Fibroblast of skin of scalp (primary cell): ENCODE measurements around the gene PADI4.
"Not testable (repeated sequence)": the region's sequence is repeated elsewhere in the genome, so short reads cannot be mapped to it uniquely, and the experiment has no call there.

Source experiments
- DNase-seq: peaks from one replicate; pipeline ENCODE4 v3.0.0-alpha.2; 2013

Gene PADI4

DNA sequence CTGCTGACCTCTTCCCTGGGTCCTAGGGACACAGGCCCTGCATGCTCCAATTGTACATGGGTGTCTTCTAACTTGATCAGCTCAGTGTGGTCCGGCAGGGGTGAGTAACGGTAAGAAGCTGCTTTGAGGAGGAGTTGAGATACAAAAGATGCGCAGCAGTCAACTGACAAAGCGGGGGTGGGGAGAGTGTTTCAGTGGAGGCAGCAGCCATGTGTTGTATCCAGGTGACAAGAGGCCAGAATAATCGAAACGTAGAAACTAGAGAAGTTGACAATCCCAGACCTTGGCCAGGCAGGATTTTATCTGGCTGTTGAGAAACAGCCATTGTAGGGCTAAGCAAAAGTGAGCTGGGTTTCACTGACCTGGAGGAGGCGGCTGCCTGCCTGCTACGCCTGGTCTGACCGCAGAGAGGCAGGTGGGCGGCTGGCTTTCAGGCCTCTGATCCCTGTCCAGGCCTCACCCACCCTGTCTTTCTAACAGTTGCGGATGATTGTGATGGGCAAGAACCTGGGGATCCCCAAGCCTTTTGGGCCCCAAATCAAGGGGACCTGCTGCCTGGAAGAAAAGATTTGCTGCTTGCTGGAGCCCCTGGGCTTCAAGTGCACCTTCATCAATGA lies 92.8 kb downstream of the PADI4 start:
- DNase-seq: no peak

DNA sequence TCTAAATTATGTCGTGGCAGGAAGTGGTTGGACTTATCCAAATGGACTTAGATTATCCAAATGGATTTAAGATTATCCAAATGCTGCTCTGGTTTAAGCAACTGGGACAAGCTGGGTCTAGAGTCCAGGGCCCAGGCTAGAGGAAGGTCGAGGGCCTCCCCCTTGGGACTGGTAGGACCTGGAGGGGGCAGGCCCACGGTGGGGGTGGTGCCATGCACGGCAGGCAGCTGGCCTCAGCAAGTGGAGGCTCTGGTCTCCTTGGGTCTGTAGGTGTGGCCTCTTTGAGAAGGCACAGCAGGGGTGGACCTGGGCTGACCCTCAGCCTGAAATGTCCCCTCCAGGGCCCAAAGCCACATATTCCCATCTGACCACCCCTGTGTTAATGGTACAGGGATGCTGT lies 93.8 kb downstream of the PADI4 start:
- no peak for DNase-seq

DNA sequence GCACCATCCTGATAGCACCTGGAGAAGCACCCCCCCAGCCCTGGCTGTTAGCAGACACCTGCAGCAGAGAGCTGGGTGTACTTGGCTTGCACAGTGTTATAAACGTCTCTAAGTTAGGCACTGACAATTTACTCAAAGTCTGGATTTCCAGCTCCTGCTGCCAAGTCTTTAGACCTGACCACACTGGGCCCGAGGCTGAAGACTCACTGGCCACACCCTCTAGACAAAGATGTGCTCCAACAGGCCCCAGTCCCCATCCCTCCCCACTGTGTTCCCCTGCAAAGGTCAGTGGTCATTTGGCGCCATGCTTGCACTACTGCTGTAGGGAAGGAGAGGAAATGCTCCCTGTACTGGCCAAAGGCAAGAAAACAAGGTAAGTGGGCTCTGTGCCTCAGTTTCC lies 95.1 kb downstream of the PADI4 start:
- DNase-seq: no peak

DNA sequence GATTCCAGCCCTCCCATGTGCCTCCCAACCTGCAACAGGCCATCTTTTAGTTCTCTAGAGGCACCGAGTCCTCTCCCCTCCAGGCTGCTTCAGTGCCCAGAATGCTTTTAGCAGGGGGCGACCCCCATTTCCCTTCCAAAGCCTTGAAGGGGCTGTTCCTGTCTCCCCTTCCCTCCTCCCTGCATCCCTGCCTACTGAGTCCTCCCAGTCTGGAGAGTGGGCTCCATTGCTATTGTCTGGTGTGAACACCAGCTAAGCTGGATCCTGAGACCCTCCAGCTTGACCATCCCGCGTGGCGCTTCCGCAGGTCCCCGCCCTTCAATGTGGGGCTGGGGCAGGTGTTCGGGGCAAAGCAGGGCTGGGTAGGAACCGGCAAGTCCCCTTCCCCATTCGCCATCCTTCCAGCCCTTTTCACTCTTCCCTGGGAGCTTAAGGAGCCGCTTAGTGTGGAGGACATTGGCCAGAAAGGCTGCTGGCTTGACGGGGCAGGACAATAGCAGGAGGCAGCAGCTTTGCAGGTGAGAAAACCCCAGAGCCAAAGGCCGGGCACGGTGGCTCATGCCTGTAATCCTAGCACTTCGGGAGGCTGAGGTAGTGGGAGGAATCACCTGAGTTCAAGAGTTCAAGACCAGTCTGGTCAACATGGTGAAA lies 96.2 kb downstream of the PADI4 start:
- no peak for DNase-seq

DNA sequence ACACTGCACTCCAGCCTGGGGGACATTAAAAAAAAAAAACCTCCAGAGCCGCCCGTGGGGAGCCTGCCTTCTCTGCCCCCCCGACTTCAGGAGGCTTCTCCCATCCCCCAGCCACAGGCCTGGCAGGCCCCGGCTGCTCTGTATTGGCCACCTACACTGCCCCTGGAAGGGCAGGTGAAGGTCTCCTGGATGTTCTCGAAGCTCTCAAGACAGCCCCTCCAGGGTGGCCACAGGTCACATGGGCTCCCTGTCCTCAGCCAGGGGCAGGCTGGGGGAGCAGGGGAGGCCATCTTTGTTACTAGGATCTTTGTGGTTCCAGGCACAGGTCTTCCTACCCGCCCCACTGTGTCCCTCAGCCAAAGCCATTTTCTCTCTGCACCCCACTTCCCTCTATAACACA lies 96.8 kb downstream of the PADI4 start:
- no peak for DNase-seq

DNA sequence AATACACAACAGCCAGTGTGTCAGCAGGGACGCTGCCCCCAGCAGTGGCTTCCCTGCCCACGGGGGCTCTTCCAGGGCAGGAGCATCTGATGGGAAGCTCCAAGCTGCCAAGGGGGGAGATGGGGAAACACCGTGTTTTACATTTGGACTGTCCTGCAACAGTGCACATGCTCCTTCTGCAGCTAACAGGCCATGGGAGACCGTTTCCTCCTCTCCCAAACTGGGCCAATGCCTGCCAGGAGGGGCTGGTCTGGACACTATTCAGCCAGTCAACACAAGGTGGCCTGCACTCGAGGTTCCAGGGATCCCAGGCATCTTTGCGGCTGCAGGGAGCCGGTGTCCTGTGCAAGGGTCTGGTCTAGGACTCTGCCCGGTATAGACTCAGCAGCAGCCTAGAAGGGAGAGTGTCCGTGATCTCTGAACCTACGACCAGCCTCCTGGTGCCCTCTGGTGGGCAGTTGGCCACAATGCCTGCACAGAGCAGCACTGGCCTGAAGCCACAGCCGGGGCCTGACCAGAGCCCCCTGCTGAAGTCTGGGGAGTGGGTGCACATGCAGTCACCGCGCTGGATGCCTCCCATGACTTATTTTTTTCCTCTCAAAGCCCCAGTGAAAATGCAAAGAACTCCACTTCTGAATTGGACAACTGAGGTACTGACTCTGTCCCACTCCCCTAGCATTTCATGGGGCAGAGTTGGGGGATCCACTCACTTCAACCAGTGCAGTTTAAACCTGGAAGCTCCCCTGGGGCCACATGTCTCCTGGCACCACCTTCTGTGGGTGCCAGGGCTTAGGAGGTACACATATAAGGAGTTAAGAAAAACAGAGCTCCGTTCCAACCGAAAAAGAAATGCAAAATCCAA lies 98.1 kb downstream of the PADI4 start:
- DNase-seq: peak; percentile 51

DNA sequence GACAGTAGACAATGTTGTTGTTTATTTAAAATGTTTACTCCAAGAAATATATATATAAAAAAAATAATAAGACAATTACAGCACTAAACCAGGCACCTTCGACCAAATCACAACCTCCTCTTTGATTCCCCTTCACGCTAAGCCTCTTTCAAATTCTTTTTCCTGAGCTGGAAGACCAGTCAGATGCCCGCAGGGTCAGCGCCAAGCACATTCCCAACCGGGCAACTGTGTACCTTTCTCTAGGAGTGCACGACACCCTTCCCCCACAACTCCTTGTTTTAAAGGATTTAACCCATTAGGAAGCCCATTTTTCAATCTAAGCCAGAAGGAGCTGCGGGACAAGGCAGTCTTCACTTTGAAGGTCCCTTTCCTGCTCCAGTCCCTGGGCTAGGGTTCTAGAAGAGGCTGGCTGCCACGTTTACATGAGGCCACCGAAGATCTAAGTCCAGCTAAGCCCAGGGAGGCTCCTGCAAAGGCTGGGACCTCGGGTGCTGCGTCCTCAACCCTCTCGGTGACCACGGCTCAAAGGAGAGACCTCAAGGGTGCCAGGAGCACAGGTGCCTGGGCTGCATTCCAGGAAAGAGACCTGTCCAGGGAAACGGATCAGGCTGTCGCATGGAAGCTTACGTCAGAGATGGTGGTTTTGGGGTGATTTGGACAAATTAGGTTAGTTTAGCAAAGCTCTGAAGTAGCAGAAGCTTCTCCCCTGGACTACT lies 98.9 kb downstream of the PADI4 start:
- DNase-seq: not testable (repeated sequence)

DNA sequence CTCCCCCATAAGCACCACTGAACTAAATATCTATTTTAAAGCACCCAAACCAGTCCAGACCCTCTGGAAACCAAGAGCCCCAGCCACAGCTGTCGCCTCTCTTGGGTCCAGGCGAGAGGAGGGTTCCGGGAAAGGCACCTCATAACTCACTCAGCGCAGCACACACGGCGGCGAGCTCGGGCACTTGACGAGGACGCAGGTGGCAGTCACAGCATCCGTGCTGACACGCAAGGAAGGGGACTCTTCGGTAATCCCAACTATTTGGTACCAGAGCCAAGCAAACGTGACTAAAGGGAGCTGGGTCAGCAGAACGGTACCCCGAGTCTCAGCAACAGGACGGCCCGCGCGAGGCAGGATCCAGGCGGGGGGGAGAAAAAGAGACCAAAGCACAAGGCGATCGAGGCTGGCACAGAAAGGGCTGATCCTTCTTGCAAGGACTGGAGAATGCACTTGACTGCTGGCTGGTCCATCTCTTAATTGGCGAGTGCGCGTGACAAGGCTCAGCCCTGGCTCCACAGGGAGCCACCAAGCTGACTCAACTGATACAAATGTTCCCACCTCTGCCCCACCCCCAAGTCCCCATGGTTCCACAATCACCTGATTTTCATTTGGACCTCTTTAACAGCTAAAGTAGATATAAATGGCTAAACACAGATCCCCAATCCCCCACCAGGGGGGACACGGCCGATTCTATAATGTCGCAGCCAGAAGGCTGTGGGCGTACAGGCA lies 100.0 kb downstream of the PADI4 start:
- DNase-seq: peak; percentile 17

DNA sequence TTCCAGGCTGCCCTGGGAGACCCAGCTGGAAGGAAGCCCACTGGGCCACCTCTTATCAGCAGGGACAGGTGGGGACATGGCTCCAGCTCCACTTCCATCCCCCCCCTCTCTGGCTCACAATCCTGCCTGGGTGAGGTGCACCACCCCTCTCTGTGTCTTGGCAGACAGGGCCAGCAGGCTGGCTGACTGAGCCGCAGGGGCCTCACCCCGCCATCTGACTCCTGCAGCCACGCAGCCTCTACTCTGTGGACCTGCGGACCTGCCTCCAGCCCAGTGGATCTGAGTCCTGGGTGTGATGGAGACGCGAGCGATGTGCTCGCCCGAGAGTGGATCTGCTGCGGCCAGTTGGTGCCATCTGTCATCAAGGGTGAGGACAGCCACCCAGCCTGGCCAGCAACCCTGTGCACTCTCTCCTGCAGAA lies 101.4 kb downstream of the PADI4 start:
- no peak for DNase-seq

DNA sequence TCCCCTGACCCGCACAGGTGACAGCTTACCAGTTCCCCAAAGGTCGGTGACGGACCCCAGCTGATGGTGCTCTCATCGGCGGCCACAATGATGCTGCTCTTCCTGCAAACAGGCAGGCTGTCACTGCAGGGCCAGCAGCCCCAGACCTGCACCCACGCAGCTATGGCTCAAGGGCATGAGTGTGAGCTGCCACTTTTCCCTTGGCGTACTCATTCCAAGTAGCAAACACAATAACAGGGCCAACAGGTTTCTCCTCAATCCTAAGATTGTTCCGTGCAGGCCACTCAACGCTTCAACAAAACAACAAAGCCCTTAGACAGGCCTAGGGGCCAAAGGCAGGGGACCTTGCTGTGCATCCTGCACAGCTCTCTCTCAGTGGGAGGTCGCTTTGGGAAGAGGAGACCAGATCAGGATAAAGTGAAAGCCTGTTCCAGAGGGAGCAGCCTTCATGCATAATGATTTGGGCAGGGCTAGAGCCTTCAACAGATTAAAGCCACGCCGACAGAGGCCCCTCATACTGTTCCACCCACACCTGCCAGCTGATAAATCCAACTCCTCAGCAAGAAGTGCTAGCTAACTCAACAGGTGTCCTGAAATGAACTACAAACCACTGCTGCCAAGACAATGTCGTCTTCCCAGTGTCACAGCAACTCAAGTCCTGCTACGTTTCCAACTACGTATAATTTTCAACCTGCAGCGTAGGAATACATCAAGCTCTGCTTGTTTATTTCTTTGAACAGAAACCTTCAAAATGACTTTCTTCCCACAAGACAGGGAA lies 104.3 kb downstream of the PADI4 start:
- no peak for DNase-seq
